ENCODE results near the gene CXCL11. TPM values are rescaled to one million over a fixed set of nuclear protein-coding genes. Genes with fewer than 3 reads are reported as not detected.

The CXCL11 gene
- total RNA-seq, 1 experiment from 2014 or later = 0.30 TPM

- no peak for TF ChIP-seq EZH2 (IDR thresholded peaks at IDR 0.05; ENCODE audit: borderline replicate concordance, low read depth, low read length, poor library complexity, severe bottlenecking)
- TF ChIP-seq, protein P1, sequence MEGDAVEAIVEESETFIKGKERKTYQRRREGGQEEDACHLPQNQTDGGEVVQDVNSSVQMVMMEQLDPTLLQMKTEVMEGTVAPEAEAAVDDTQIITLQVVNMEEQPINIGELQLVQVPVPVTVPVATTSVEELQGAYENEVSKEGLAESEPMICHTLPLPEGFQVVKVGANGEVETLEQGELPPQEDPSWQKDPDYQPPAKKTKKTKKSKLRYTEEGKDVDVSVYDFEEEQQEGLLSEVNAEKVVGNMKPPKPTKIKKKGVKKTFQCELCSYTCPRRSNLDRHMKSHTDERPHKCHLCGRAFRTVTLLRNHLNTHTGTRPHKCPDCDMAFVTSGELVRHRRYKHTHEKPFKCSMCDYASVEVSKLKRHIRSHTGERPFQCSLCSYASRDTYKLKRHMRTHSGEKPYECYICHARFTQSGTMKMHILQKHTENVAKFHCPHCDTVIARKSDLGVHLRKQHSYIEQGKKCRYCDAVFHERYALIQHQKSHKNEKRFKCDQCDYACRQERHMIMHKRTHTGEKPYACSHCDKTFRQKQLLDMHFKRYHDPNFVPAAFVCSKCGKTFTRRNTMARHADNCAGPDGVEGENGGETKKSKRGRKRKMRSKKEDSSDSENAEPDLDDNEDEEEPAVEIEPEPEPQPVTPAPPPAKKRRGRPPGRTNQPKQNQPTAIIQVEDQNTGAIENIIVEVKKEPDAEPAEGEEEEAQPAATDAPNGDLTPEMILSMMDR (conservative IDR thresholded peaks at IDR 0.05; ENCODE audit: low read depth, low read length) = no peak
- CTCF ChIA-PET = no interaction called here
- BruUV-seq (replicated peaks) = no TSS peak
These were observed 729 bp downstream of the CXCL11 start for GRCh38 chr4:76035141-76035540.

DNA sequence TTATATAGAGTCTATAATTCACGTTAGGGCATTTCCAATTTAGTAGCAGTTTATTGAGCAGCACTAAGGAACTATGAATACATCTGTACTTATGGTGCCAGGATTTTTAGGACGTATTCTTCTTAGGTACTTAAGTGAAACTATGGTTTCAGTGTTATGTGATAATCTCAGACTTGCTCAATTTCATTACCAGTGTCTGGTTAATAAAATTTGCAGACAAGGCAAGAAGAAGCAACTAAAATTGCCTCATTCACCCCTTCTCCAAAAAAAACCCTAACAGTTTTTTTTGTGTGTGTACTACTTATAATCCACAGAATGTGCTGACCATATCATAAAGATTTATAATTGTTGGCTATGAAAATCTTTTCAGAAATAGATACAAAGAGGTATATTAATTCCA lies 6.6 kb downstream of the CXCL11 start:
- H3K27me3 ChIP-seq (replicated peaks; ENCODE audit: insufficient read depth, low read depth, low read length, poor library complexity) = no peaks in the 10 kb centered on the region
- CTCF ChIA-PET = no interaction called here
- no peak overlapping the region for H3K4me3 ChIP-seq (ENCODE audit: low read depth, low read length, poor library complexity, severe bottlenecking)
- H3K9me3 ChIP-seq (ENCODE audit: low read depth, low read length, poor library complexity, severe bottlenecking) = no peaks in the 10 kb centered on the region
- no peaks in the 10 kb centered on the region for H3K4me1 ChIP-seq (ENCODE audit: insufficient read depth, low read length, poor library complexity, severe bottlenecking)
- POLR2A ChIA-PET (ENCODE audit: low non-redundant PET) = no interaction called here
- no peak overlapping the region for H3K27ac ChIP-seq (ENCODE audit: low read depth, low read length, poor library complexity, severe bottlenecking)
- intact Hi-C loops (cut with micrococcal nuclease; ENCODE audit: unreplicated experiment) = no loop called here
- BruUV-seq (replicated peaks) = no TSS peak
- H3K36me3 ChIP-seq (ENCODE audit: insufficient read depth, low read length, poor library complexity, severe bottlenecking) = no peaks in the 10 kb centered on the region
- DNase-seq (ENCODE audit: low spot score) = no peak
- TF ChIP-seq, protein P1 (conservative IDR thresholded peaks at IDR 0.05; ENCODE audit: low read depth, low read length) = no peak
- TF ChIP-seq EZH2 (IDR thresholded peaks at IDR 0.05; ENCODE audit: borderline replicate concordance, low read depth, low read length, poor library complexity, severe bottlenecking) = no peak

More at GRCh38 chr4:76035141-76035540, 729 bp downstream of the CXCL11 start:
- no peak overlapping the region for H3K4me3 ChIP-seq (ENCODE audit: low read depth, low read length, poor library complexity, severe bottlenecking)
- DNase-seq (ENCODE audit: low spot score) = no peak
- intact Hi-C loops (cut with micrococcal nuclease; ENCODE audit: unreplicated experiment) = no loop called here
- no peak overlapping the region for H3K27ac ChIP-seq (ENCODE audit: low read depth, low read length, poor library complexity, severe bottlenecking)
- no peaks in the 10 kb centered on the region for H3K27me3 ChIP-seq (replicated peaks; ENCODE audit: insufficient read depth, low read depth, low read length, poor library complexity)
- POLR2A ChIA-PET (ENCODE audit: low non-redundant PET) = no interaction called here
- no peaks in the 10 kb centered on the region for H3K4me1 ChIP-seq (ENCODE audit: insufficient read depth, low read length, poor library complexity, severe bottlenecking)
- no peaks in the 10 kb centered on the region for H3K9me3 ChIP-seq (ENCODE audit: low read depth, low read length, poor library complexity, severe bottlenecking)
- no peaks in the 10 kb centered on the region for H3K36me3 ChIP-seq (ENCODE audit: insufficient read depth, low read length, poor library complexity, severe bottlenecking)

DNA sequence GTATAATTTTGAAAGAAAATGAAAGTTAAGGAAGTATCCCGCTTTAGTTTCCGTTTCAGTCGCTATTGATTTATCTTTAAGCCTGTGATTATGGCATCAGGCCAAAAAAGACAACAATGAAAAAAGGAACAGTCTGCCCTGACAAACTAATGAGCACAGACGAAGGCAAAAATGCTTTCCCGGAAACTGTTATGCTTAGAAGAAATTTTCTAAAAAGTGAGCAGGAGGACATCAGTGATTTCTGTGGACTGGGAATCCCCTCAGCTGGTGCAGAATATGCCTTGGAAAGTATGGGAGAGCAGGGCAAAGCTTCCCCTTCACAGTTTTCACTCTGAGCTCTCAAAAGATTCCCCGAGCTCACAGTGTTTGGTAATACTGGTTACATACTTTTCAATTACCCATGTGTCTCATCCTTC lies 7.5 kb downstream of the CXCL11 start:
- intact Hi-C loops (cut with micrococcal nuclease; ENCODE audit: unreplicated experiment) = no loop called here
- no peaks in the 10 kb centered on the region for H3K36me3 ChIP-seq (ENCODE audit: insufficient read depth, low read length, poor library complexity, severe bottlenecking)
- no peaks in the 10 kb centered on the region for H3K4me1 ChIP-seq (ENCODE audit: insufficient read depth, low read length, poor library complexity, severe bottlenecking)
- ChIA-PET CTCF (no interaction called here), POLR2A (ENCODE audit: low non-redundant PET) (no interaction called here)
- no TSS peak for BruUV-seq (replicated peaks)
- peak overlapping the region; percentile 20 for H3K4me3 ChIP-seq (ENCODE audit: low read depth, low read length, poor library complexity, severe bottlenecking)
- H3K27me3 ChIP-seq (replicated peaks; ENCODE audit: insufficient read depth, low read depth, low read length, poor library complexity) = no peaks in the 10 kb centered on the region
- TF ChIP-seq, protein P1 (conservative IDR thresholded peaks at IDR 0.05; ENCODE audit: low read depth, low read length) = no peak
- no peak for TF ChIP-seq EZH2 (IDR thresholded peaks at IDR 0.05; ENCODE audit: borderline replicate concordance, low read depth, low read length, poor library complexity, severe bottlenecking)
- DNase-seq (ENCODE audit: low spot score) = peak; percentile 54
- no peaks in the 10 kb centered on the region for H3K9me3 ChIP-seq (ENCODE audit: low read depth, low read length, poor library complexity, severe bottlenecking)
- H3K27ac ChIP-seq (ENCODE audit: low read depth, low read length, poor library complexity, severe bottlenecking) = peak overlapping the region; percentile 51
